ENCODE measurements around the gene TRIM9. TPM values are rescaled to one million over a fixed set of nuclear protein-coding genes. Genes with fewer than 3 reads are reported as not detected.

Gene TRIM9
- total RNA-seq, 1 experiment from 2014 or later: 0.44 TPM

DNA sequence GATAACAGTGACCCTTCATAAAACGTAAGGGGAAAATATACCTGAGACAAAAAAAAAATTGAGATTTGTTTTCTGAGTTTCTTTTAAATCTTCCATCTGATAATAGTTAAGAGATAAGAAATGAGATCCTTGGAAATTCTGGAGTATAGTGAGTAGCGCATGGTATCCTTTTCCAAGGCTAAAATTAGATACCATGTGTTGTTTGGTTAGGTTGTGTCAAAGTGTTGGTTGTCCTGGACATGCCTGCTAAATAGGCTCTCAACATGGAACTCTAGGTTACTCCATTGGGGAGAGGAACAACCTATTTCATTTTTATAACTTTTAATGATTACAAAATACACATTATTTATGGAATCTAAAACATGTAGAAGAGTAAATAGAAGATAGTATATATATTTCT lies 165.4 kb downstream of the TRIM9 start:
- in situ Hi-C loops (cut with HindIII; ENCODE audit: low pct_unique_long_range_greater_than_20kb, low sequenced_read_pairs): no loop called here
- ATAC-seq (no peak), DNase-seq (ENCODE audit: low read depth, low spot score) (no peak)
- BruUV-seq (replicated peaks): no TSS peak
- ChIA-PET POLR2A (no interaction called here), CTCF (no interaction called here)
- TF ChIP-seq POLR2AphosphoS5 (IDR thresholded peaks at IDR 0.05; ENCODE audit: low read depth, low read length): no peak
- no peak for TF ChIP-seq SIN3A (IDR thresholded peaks at IDR 0.05; ENCODE audit: borderline replicate concordance, insufficient read depth, low read depth, low read length)
- TF ChIP-seq TCF7L2 (IDR thresholded peaks at IDR 0.05; ENCODE audit: low read depth, low read length): no peak
- no peak for TF ChIP-seq REST (IDR thresholded peaks at IDR 0.05; ENCODE audit: insufficient read depth in 1 of 2, low read depth in 2 of 2, low read length in 1 of 2)
- TF ChIP-seq CTCF (IDR thresholded peaks at IDR 0.05): no peak
- no peaks in the 10 kb centered on the region; the same call in none of the 2 replicates for H3K36me3 ChIP-seq (ENCODE audit: control insufficient read depth, insufficient read depth, low read length)
- no peaks in the 10 kb centered on the region for H3K27me3 ChIP-seq (ENCODE audit: control insufficient read depth, insufficient read depth, low read length)
- no peaks in the 10 kb centered on the region for H3K9me3 ChIP-seq (ENCODE audit: control insufficient read depth, insufficient read depth, low read depth, low read length)
- intact Hi-C loops (cut with micrococcal nuclease; ENCODE audit: unreplicated experiment): no loop called here
- no peaks in the 10 kb centered on the region for H3K4me1 ChIP-seq (ENCODE audit: control insufficient read depth, insufficient read depth, low read length)
- H3K4me3 ChIP-seq (ENCODE audit: low read depth in 2 of 2, low read length in 2 of 2): no peak overlapping the region
- no peak overlapping the region for H3K27ac ChIP-seq (ENCODE audit: low read length)

DNA sequence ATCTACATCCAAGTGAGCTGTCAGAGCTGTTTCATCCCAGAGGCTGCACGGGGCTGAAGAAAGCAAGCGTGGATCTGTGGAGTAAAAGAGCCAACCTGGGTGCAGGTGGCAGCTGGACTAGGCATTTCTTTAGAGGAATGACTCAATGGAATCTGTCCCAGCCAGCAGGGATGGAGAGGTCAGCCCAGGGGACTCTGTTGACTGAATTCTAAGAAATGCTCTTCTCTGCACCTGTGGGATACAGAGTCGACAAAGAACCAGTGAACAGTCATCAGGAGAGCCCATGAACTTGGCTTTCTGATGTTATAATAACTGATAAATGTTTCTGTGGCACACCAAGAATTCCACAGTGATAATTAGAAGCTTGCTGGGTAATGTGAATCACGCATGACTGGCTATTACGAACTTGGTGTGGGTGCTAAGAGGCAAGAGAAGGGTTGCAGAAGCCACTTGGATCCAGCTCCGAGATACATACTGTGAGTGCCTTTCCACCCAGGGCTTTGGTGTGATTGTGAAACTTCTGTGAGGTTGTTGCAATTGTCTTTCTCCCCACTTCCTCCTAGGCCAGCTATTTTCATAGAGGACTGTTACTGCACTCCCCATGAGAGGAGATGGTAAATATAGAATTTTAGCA lies 166.8 kb downstream of the TRIM9 start:
- no peaks in the 10 kb centered on the region for H3K9me3 ChIP-seq (ENCODE audit: control insufficient read depth, insufficient read depth, low read depth, low read length)
- H3K4me3 ChIP-seq (ENCODE audit: low read depth in 2 of 2, low read length in 2 of 2): no peak overlapping the region
- intact Hi-C loops (cut with micrococcal nuclease; ENCODE audit: unreplicated experiment) (no loop called here), in situ Hi-C loops (cut with HindIII; ENCODE audit: low pct_unique_long_range_greater_than_20kb, low sequenced_read_pairs) (no loop called here)
- BruUV-seq (replicated peaks): no TSS peak
- no peak overlapping the region for H3K27ac ChIP-seq (ENCODE audit: low read length)
- ChIA-PET CTCF (no interaction called here), POLR2A (no interaction called here)
- ATAC-seq: no peak
- TF ChIP-seq SIN3A (IDR thresholded peaks at IDR 0.05; ENCODE audit: borderline replicate concordance, insufficient read depth, low read depth, low read length) (no peak), CTCF (IDR thresholded peaks at IDR 0.05) (no peak), REST (IDR thresholded peaks at IDR 0.05; ENCODE audit: insufficient read depth in 1 of 2, low read depth in 2 of 2, low read length in 1 of 2) (no peak), TCF7L2 (IDR thresholded peaks at IDR 0.05; ENCODE audit: low read depth, low read length) (no peak), POLR2AphosphoS5 (IDR thresholded peaks at IDR 0.05; ENCODE audit: low read depth, low read length) (no peak)
- DNase-seq (ENCODE audit: low read depth, low spot score): no peak
- no peaks in the 10 kb centered on the region for H3K4me1 ChIP-seq (ENCODE audit: control insufficient read depth, insufficient read depth, low read length)
- H3K27me3 ChIP-seq (ENCODE audit: control insufficient read depth, insufficient read depth, low read length): no peaks in the 10 kb centered on the region
- H3K36me3 ChIP-seq (ENCODE audit: control insufficient read depth, insufficient read depth, low read length): no peaks in the 10 kb centered on the region; the same call in none of the 2 replicates

Data from Panc1 (cell line).